HG03066 (cell line): ENCODE data around the gene SCGB1D1.

ENCODE experiments used
- ATAC-seq: cut with Tn5 transposase; IDR thresholded peaks from one replicate; pipeline ENCODE4 v1.9.1; 2021; ENCODE audit warnings: low read depth; ENCODE audit not compliant: unreplicated experiment

The SCGB1D1 gene

GRCh38 chr11:62217191-62217748 lies 27.3 kb downstream of the SCGB1D1 start:
- no peak for ATAC-seq

- no peak for ATAC-seq
These were observed 31.5 kb downstream of the SCGB1D1 start for GRCh38 chr11:62221498-62221897.

GRCh38 chr11:62223095-62223494 lies 33.1 kb downstream of the SCGB1D1 start:
- no peak for ATAC-seq

- no peak for ATAC-seq
These were observed 43.7 kb downstream of the SCGB1D1 start for GRCh38 chr11:62233730-62234129.

- no peak for ATAC-seq
These were observed 46.2 kb downstream of the SCGB1D1 start for GRCh38 chr11:62236187-62236586.

GRCh38 chr11:62237499-62237898 lies 47.5 kb downstream of the SCGB1D1 start:
- no peak for ATAC-seq

- no peak for ATAC-seq
These were observed 48.1 kb downstream of the SCGB1D1 start for GRCh38 chr11:62238151-62238550.

GRCh38 chr11:62241095-62241494 lies 51.1 kb downstream of the SCGB1D1 start:
- no peak for ATAC-seq

- ATAC-seq: no peak
These were observed 52.0 kb downstream of the SCGB1D1 start, which contains the start of gene SCGB1D2 for GRCh38 chr11:62242021-62242420. Gene SCGB1D2, plus strand, starts transcription at chr11:62242239. Its CDS starts 69 bp downstream, at chr11:62242308.
